HepG2 (cell line): ENCODE measurements around the gene TIMM17A. TPM values are rescaled to one million over a fixed set of nuclear protein-coding genes. Genes with fewer than 3 reads are reported as not detected.

Source experiments
- CEBPZ ChIP-seq: IDR thresholded peaks from 2 replicates; pipeline ENCODE4 v1.6.1; 2012; ENCODE audit warnings: low read length, improper control_type of control experiment
- CHD4 ChIP-seq: fragments of 200-600 bp; sonication (generic); IDR thresholded peaks from 2 replicates; pipeline ENCODE4 v1.7.0; 2017; ENCODE audit warnings: mild to moderate bottlenecking, low read length, borderline replicate concordance
- ELK4 ChIP-seq: sonication (generic); formaldehyde crosslinking; IDR thresholded peaks from 2 replicates; pipeline ENCODE4 v1.9.0; 2021; ENCODE audit warnings: missing genetic modification reagents, borderline replicate concordance
- ERF ChIP-seq: IDR thresholded peaks from 2 replicates; pipeline ENCODE4 v1.6.1; 2018; ENCODE audit warnings: missing biosample characterization, missing genetic modification reagents
- IKZF5 ChIP-seq: IDR thresholded peaks from 2 replicates; pipeline ENCODE4 v1.6.1; 2018; ENCODE audit warnings: missing genetic modification reagents, mild to moderate bottlenecking, missing compliant biosample characterization
- LCORL ChIP-seq, 2 experiments: fragments of 450-650 bp in 1 of 2; sonication (generic) in 1 of 2; formaldehyde crosslinking in 1 of 2; IDR thresholded peaks; 2 replicates each; pipeline versions ENCODE4 v1.5.0 to v1.6.1; 2017 to 2020; ENCODE audit warnings: antibody characterized with exemption in 1 of 2, missing genetic modification reagents in 1 of 2
- NPAS2 ChIP-seq: sonication (generic); formaldehyde crosslinking; IDR thresholded peaks from 2 replicates; pipeline ENCODE4 v1.8.0; 2022; ENCODE audit warnings: mild to moderate bottlenecking, missing genetic modification reagents, borderline replicate concordance
- RAD21 ChIP-seq: fragments of 450-650 bp; formaldehyde crosslinking; IDR thresholded peaks from 2 replicates; pipeline ENCODE4 v1.5.0; 2020; ENCODE audit warnings: mild to moderate bottlenecking
- RBFOX2 ChIP-seq: fragments of 200-400 bp; formaldehyde crosslinking; IDR thresholded peaks from 2 replicates; pipeline ENCODE4 v1.6.1; 2017; ENCODE audit warnings: low read depth, mild to moderate bottlenecking, low read length
- SALL2 ChIP-seq: sonication (generic); formaldehyde crosslinking; IDR thresholded peaks from 2 replicates; pipeline ENCODE4 v1.8.1; 2023; ENCODE audit warnings: mild to moderate bottlenecking, missing genetic modification reagents, inconsistent platforms
- SMAD3 ChIP-seq: sonication (generic); formaldehyde crosslinking; IDR thresholded peaks from 2 replicates; pipeline ENCODE4 v1.4.0; 2020; ENCODE audit warnings: missing genetic modification reagents
- SMARCE1 ChIP-seq: fragments of 450-650 bp; IDR thresholded peaks from 2 replicates; pipeline ENCODE4 v1.6.1; 2017; ENCODE audit warnings: borderline replicate concordance
- TAF1 ChIP-seq: sonication (generic); formaldehyde crosslinking; IDR thresholded peaks from 2 replicates; pipeline ENCODE4 v1.4.0; 2020; ENCODE audit warnings: missing genetic modification reagents
- ZBTB38 ChIP-seq: sonication (generic); formaldehyde crosslinking; IDR thresholded peaks from 2 replicates; pipeline ENCODE4 v1.5.1; 2020; ENCODE audit warnings: mild to moderate bottlenecking, missing genetic modification reagents
- ZNF292 ChIP-seq: sonication (generic); formaldehyde crosslinking; IDR thresholded peaks from 2 replicates; pipeline ENCODE4 v1.8.1; 2022; ENCODE audit warnings: mild to moderate bottlenecking, low read depth, missing genetic modification reagents, borderline replicate concordance
- ZNF552 ChIP-seq: sonication (generic); formaldehyde crosslinking; IDR thresholded peaks from 2 replicates; pipeline ENCODE4 v1.9.0; 2022; ENCODE audit warnings: missing genetic modification reagents, mild to moderate bottlenecking, borderline replicate concordance
- ZNF616 ChIP-seq: sonication (generic); formaldehyde crosslinking; IDR thresholded peaks from 2 replicates; pipeline ENCODE4 v1.5.0; 2020; ENCODE audit warnings: low read depth, mild to moderate bottlenecking, missing genetic modification reagents
- ZNF687 ChIP-seq: sonication (generic); formaldehyde crosslinking; IDR thresholded peaks from 2 replicates; pipeline ENCODE4 v1.5.1; 2020; ENCODE audit warnings: mild to moderate bottlenecking, missing genetic modification reagents, moderate library complexity
- ZNF788 ChIP-seq: sonication (generic); formaldehyde crosslinking; IDR thresholded peaks from 2 replicates; pipeline ENCODE4 v1.5.0; 2020; ENCODE audit warnings: mild to moderate bottlenecking, missing genetic modification reagents, borderline replicate concordance
- polyA plus RNA-seq, 8 experiments: library from polyadenylated mRNA; depleted of rRNA in 3 of 8; stranded (reverse) in 7 of 8; unstranded in 1 of 8; fragments of >200 nt; fragmentation: Illumina TruSeq in 4 of 8; extraction: Trizol in 4 of 8; gene quantifications; 2 replicates each; pipeline versions ENCODE4 v1.2.1 to v1.2.3, GENCODE V29; 2011 to 2016; ENCODE audit warnings: low read depth in 4 of 8, missing spikeins in 1 of 8, mixed read lengths in 1 of 8; ENCODE audit not compliant: insufficient read depth in 1 of 8
- total RNA-seq, 5 experiments: library from RNA; depleted of rRNA; stranded (reverse); fragments of >200 nt; fragmentation: Illumina TruSeq; extraction: Trizol; gene quantifications; 2 replicates each; pipeline ENCODE4 v1.2.3, GENCODE V29; 2016; ENCODE audit warnings: low read depth in 1 of 5

TIMM17A gene
- total and polyA plus RNA-seq, 2 of the 13 experiments (the other 11 are each of a cell fraction or from before 2014, with no cell fraction given) = 50.8 to 97.8 TPM

DNA sequence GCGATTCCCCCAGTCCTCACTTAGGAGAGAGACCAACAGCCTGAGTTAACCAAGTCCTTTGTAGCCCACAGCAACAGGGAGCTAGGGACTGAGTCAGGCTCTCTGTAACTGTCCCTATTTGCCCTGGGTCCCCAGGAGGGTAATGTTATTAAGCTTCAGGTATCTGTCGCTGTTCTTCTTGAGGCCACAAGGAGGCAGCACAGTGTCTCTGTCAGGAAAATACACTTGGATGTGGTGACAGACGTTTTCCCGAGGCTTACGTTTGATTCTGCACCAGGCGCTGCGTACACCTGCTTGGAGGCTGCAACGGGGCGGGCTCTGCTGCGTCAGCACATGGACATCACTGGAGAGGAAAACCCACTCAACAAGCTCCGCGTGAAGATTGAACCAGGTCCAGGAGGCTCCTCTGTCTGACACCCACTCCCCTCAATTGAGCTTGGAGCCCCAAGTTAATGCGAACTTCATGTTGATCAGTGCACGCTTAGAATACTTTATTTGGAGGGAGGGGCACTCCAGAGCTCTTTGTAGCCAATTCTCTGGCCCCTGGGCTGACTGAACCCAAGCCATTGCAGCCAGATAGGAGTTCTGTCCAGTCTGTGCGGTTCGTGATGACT, 44.4 kb downstream of the TIMM17A start (continued):
- TF ChIP-seq IKZF5 (CRISPR knock-in tag) (no peak), RAD21 (CRISPR knock-in tag) (peak; percentile 50; the same call in 1 of the 2 replicates), SMARCE1 (no peak), RBFOX2 (0 out of 2 replicates have a peak, but pooled peaks have one; percentile 20), ERF (0 out of 2 replicates have a peak, but pooled peaks have one; percentile 54), ZBTB38 (CRISPR knock-in tag) (0 out of 2 replicates have a peak, but pooled peaks have one; percentile 28), ZNF687 (CRISPR knock-in tag) (peak; percentile 21; the same call in 1 of the 2 replicates), ZNF788 (CRISPR knock-in tag) (no peak), ZNF552 (CRISPR knock-in tag) (no peak), ZNF292 (no peak), CHD4 (no peak), ELK4 (no peak), LCORL (IDR thresholded peaks at IDR 0.05) (no peak), LCORL (CRISPR knock-in tag; IDR thresholded peaks at IDR 0.05) (0 out of 2 replicates have a peak, but pooled peaks have one; percentile 27), ZNF616 (CRISPR knock-in tag) (no peak), NPAS2 (CRISPR knock-in tag) (no peak), SMAD3 (no peak), SALL2 (no peak), TAF1 (CRISPR knock-in tag) (no peak), CEBPZ (no peak)
